ENCODE measurements around the gene LSM2.

LSM2 gene

DNA sequence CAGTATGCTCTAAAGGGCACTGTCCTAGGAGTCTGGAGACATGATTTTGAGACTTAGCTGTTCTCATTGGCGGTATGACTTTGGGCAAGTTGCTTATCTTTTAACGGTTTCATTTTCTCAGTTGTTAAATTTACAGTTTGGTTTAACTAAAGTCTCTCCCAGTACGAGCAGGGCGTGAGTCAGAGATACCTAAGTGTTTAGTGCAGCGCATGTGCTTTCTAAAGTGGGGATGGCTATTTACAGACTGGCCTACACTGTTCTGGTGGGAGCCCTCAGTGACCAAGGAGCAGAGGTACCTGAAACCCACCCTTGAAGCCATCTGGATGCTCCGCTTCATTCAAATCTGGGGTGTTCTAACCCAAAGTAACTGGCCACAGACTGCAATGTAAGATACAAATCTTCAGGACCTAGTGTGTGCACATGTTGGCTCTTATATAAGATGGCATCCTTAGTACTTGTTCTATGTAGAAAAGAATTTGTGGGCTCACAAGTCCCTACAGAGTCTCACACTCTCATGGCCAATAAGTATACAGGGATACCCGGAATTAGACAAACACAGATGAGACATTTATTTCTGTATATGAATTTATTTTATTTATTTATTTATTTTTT lies 56.2 kb downstream of the LSM2 start:
- no peak for DNase-seq (ENCODE audit: low spot score)

DNA sequence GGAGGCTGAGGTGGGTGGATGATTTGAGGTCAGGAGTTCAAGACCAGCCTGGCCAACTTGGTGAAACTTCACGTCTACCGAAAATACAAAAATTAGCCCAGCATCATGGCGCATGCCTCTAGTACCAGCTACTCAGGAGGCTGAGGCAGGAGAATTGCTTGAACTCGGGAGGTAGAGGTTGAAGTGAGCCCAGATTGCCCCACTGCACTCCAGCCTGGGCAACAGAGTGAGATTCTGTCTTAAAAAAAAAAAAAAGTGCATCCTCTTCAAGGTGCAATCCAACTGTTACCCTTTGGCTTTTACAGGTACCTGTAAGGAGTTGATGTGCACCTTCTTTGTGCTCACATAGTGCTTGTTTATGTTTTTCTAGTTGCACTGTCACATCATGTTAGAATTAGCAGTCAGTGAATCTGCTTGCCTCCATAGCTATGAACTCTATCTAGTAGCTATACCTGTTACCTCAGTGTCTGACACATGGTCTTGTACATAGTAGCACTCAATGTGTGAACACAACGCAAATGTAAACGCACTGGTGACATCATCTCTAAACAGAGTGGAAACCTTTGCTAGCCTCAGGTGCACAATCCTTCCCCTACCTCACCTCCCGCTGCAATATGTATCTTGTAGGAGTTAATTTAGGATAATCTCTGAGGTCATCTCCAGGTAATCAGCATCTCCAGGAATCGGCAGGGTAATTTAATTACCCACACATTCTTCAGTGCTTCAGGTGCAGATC lies 57.3 kb downstream of the LSM2 start:
- no peak for DNase-seq (ENCODE audit: low spot score)
